GM12892 (cell line): Measurements from ENCODE around the gene SRRM3.

Experiments
- POLR2A ChIP-seq: IDR thresholded peaks from 2 replicates; pipeline ENCODE4 v1.6.1; 2011; ENCODE audit warnings: low read depth, low read length, control low read depth
- TAF1 ChIP-seq: IDR thresholded peaks from 2 replicates; pipeline ENCODE4 v1.6.1; 2011; ENCODE audit warnings: low read depth, mild to moderate bottlenecking, control low read depth, low read length, borderline replicate concordance

GRCh38 chr7:76179686-76180085 lies 22.0 kb upstream of the SRRM3 start:
- no peak for TF ChIP-seq POLR2A
- no peak for TF ChIP-seq TAF1
